HG03571 (cell line): ENCODE data around the gene RTCA.
"Not testable (repeated sequence)": the region's sequence is repeated elsewhere in the genome, so short reads cannot be mapped to it uniquely, and the experiment has no call there.

Experiments
- ATAC-seq: cut with Tn5 transposase; IDR thresholded peaks from one replicate; pipeline ENCODE4 v1.9.1; 2021; ENCODE audit not compliant: unreplicated experiment

RTCA gene

GRCh38 chr1:100304921-100305320 is 38.9 kb downstream of the RTCA start:
- no peak for ATAC-seq

- ATAC-seq: no peak
Measured at GRCh38 chr1:100305954-100306353, 39.9 kb downstream of the RTCA start.

- ATAC-seq: no peak
Measured at GRCh38 chr1:100306735-100307313, 40.8 kb downstream of the RTCA start.

- no peak for ATAC-seq
Measured at GRCh38 chr1:100308777-100309176, 42.8 kb downstream of the RTCA start.

- no peak for ATAC-seq
Measured at GRCh38 chr1:100309863-100310262, 43.8 kb downstream of the RTCA start.

- ATAC-seq: no peak
Measured at GRCh38 chr1:100313382-100313781, 47.4 kb downstream of the RTCA start.

GRCh38 chr1:100316622-100317021 is 50.6 kb downstream of the RTCA start:
- no peak for ATAC-seq

GRCh38 chr1:100320311-100321099 is 54.5 kb downstream of the RTCA start:
- ATAC-seq: no peak

GRCh38 chr1:100321100-100321493 is 55.1 kb downstream of the RTCA start:
- no peak for ATAC-seq

GRCh38 chr1:100321506-100321905 is 55.5 kb downstream of the RTCA start:
- no peak for ATAC-seq

GRCh38 chr1:100322436-100323211 is 56.6 kb downstream of the RTCA start:
- ATAC-seq: peak; percentile 74

- ATAC-seq: no peak
Measured at GRCh38 chr1:100323419-100324106, 57.5 kb downstream of the RTCA start.

GRCh38 chr1:100325415-100326324 is 59.7 kb downstream of the RTCA start:
- no peak for ATAC-seq

GRCh38 chr1:100326325-100326670 is 60.3 kb downstream of the RTCA start:
- not testable (repeated sequence) for ATAC-seq

GRCh38 chr1:100328133-100328532 is 62.1 kb downstream of the RTCA start:
- no peak for ATAC-seq

- not testable (repeated sequence) for ATAC-seq
Measured at GRCh38 chr1:100331146-100331545, 65.1 kb downstream of the RTCA start.

GRCh38 chr1:100332331-100332730 is 66.3 kb downstream of the RTCA start:
- ATAC-seq: no peak

- no peak for ATAC-seq
Measured at GRCh38 chr1:100335436-100335835, 69.4 kb downstream of the RTCA start.

- ATAC-seq: not testable (repeated sequence)
Measured at GRCh38 chr1:100337878-100338277, 71.9 kb downstream of the RTCA start.

- not testable (repeated sequence) for ATAC-seq
Measured at GRCh38 chr1:100339735-100340134, 73.7 kb downstream of the RTCA start.
